OCI-LY7 (cell line): ENCODE measurements around the gene TMEM178B. TPM values are rescaled to one million over a fixed set of nuclear protein-coding genes. Genes with fewer than 3 reads are reported as not detected.

Experiments
- BruUV-seq: library from RNA; stranded (reverse); fragments of 400-500 nt; replicated peaks from 2 replicates; lab custom pipeline; 2021; lab: Mats Ljungman, UMichigan
- CTCF ChIA-PET: fragments of 300-600 bp; sonication (Branson Sonifier 250); formaldehyde crosslinking; loops from one replicate; lab custom pipeline; 2022; ENCODE audit warnings: antibody characterized with exemption; ENCODE audit not compliant: unreplicated experiment; lab: Charles Lee
- POLR2A ChIA-PET: fragments of 300-600 bp; sonication (Branson Sonifier 250); formaldehyde crosslinking; loops from one replicate; lab custom pipeline; 2022; ENCODE audit warnings: antibody characterized with exemption; lab: Charles Lee
- DNase-seq: peaks from one replicate; pipeline ENCODE4 v3.0.0-alpha.2; 2015; ENCODE audit warnings: low spot score
- H2AFZ ChIP-seq: fragments of 200-600 bp; sonication (generic), shearing (Covaris generic); 2 replicates; pipeline ENCODE4 v1.6.1; 2014; ENCODE audit warnings: mild to moderate bottlenecking, antibody characterized with exemption, low read length, moderate library complexity
- H3K27ac ChIP-seq: fragments of 200-600 bp; sonication (generic); 2 replicates; pipeline ENCODE4 v1.5.1; 2014; ENCODE audit warnings: mixed run types, low read depth, mild to moderate bottlenecking, moderate library complexity, low read length, inconsistent platforms; ENCODE audit not compliant: poor library complexity, severe bottlenecking
- H3K36me3 ChIP-seq: fragments of 200-600 bp; sonication (generic); 2 replicates; pipeline ENCODE4 v1.6.1; 2014; ENCODE audit warnings: mild to moderate bottlenecking, antibody characterized with exemption, low read length, moderate library complexity, mixed read lengths; ENCODE audit not compliant: insufficient read depth
- H3K4me1 ChIP-seq: fragments of 200-600 bp; sonication (generic); 2 replicates; pipeline ENCODE4 v1.5.1; 2014; ENCODE audit warnings: mild to moderate bottlenecking, low read length; ENCODE audit not compliant: insufficient read depth, poor library complexity, severe bottlenecking
- H3K4me2 ChIP-seq: fragments of 200-600 bp; sonication (generic); 2 replicates; pipeline ENCODE4 v1.6.1; 2014; ENCODE audit warnings: mild to moderate bottlenecking, low read length
- H3K4me3 ChIP-seq: fragments of 200-600 bp; sonication (generic); 2 replicates; pipeline ENCODE4 v1.5.1; 2014; ENCODE audit warnings: mild to moderate bottlenecking, low read depth, low read length; ENCODE audit not compliant: poor library complexity, severe bottlenecking
- H3K79me2 ChIP-seq: fragments of 200-600 bp; sonication (generic); 2 replicates; pipeline ENCODE4 v1.6.1; 2016; ENCODE audit warnings: low read depth, mild to moderate bottlenecking, low read length, moderate library complexity, mixed read lengths; ENCODE audit not compliant: insufficient read depth
- H3K9me2 ChIP-seq: fragments of 200-600 bp; sonication (generic); 2 replicates; pipeline ENCODE4 v1.6.1; 2016; ENCODE audit warnings: mild to moderate bottlenecking, low read length, mixed read lengths; ENCODE audit not compliant: insufficient read depth
- H3K9me3 ChIP-seq: fragments of 200-600 bp; sonication (generic); 2 replicates; pipeline ENCODE4 v1.6.1; 2014; ENCODE audit warnings: mild to moderate bottlenecking, mixed run types, low read length, mixed read lengths
- H4K20me1 ChIP-seq: fragments of 200-600 bp; sonication (generic); 2 replicates; pipeline ENCODE4 v1.6.1; 2014; ENCODE audit warnings: mild to moderate bottlenecking, antibody characterized with exemption, low read length, moderate library complexity, mixed read lengths; ENCODE audit not compliant: insufficient read depth
- CTCF ChIP-seq: fragments of 200-600 bp; sonication (generic); conservative IDR thresholded peaks from 2 replicates; pipeline ENCODE4 v1.5.1; 2014; ENCODE audit warnings: mild to moderate bottlenecking, antibody characterized with exemption, low read length, moderate library complexity, mixed read lengths
- EZH2phosphoT487 ChIP-seq: fragments of 200-600 bp; sonication (generic); IDR thresholded peaks from 2 replicates; pipeline ENCODE4 v1.6.1; 2018; ENCODE audit warnings: low read depth, borderline replicate concordance, mild to moderate bottlenecking, mixed run types, antibody characterized with exemption, low read length, moderate library complexity, mixed read lengths
- intact Hi-C: fragments of 100-400 bp; cut with micrococcal nuclease; formaldehyde crosslinking; loops from one replicate; pipeline ENCODE4 v1.10.0; 2022; ENCODE audit not compliant: unreplicated experiment
- total RNA-seq, 2 experiments: library from RNA; depleted of rRNA in 1 of 2; stranded (reverse); fragments of >200 nt in 1 of 2; shearing (Covaris generic) in 1 of 2; gene quantifications; 2 replicates each; pipeline ENCODE4 v1.2.3, GENCODE V29; 2014 to 2022

The TMEM178B gene
- total RNA-seq, 2 experiments from 2014 or later = not detected

- ChIA-PET POLR2A (no interaction called here), CTCF (no interaction called here)
- Histone ChIP-seq H3K4me3 (no peak overlapping the region), H3K9me3 (no peaks in the 10 kb centered on the region), H3K79me2 (no peaks in the 10 kb centered on the region), H3K4me1 (no peaks in the 10 kb centered on the region), H3K27ac (no peak overlapping the region), H3K4me2 (no peak overlapping the region), H2AFZ (no peak overlapping the region), H3K9me2 (no peaks in the 10 kb centered on the region), H4K20me1 (no peaks in the 10 kb centered on the region), H3K36me3 (no peaks in the 10 kb centered on the region)
- DNase-seq = no peak
- TF ChIP-seq CTCF (no peak), EZH2phosphoT487 (no peak)
- no TSS peak for BruUV-seq
- intact Hi-C loops = loop anchor here (10.0 kb wide), 1 partner anchor 317 kb away; no protein-coding TSS in a partner anchor
These were observed 144.1 kb downstream of the TMEM178B start for GRCh38 chr7:141217938-141218337.

GRCh38 chr7:141218941-141219340 is 145.1 kb downstream of the TMEM178B start:
- no peak for DNase-seq
- Histone ChIP-seq H3K9me2 (no peaks in the 10 kb centered on the region), H3K79me2 (no peaks in the 10 kb centered on the region), H4K20me1 (no peaks in the 10 kb centered on the region), H3K9me3 (no peaks in the 10 kb centered on the region), H3K36me3 (no peaks in the 10 kb centered on the region), H2AFZ (no peak overlapping the region), H3K4me2 (no peak overlapping the region), H3K27ac (no peak overlapping the region), H3K4me3 (no peak overlapping the region), H3K4me1 (no peaks in the 10 kb centered on the region)
- CTCF ChIA-PET = no interaction called here
- BruUV-seq = no TSS peak
- TF ChIP-seq EZH2phosphoT487 (no peak), CTCF (no peak)
- intact Hi-C loops = loop anchor here (10.0 kb wide), 1 partner anchor 316 kb away; no protein-coding TSS in a partner anchor
- POLR2A ChIA-PET = no interaction called here

- Histone ChIP-seq H3K9me3 (no peaks in the 10 kb centered on the region), H3K79me2 (no peaks in the 10 kb centered on the region), H2AFZ (no peak overlapping the region), H3K9me2 (no peaks in the 10 kb centered on the region), H3K36me3 (no peaks in the 10 kb centered on the region), H3K4me2 (no peak overlapping the region), H4K20me1 (no peaks in the 10 kb centered on the region), H3K4me1 (peaks cover under 1% of the 10 kb centered on the region), H3K27ac (no peak overlapping the region), H3K4me3 (no peak overlapping the region)
- intact Hi-C loops = no loop called here
- POLR2A ChIA-PET = interaction anchor here (0.7 kb wide), 2 partner anchors 260 to 911 kb away, joined by 3 to 4 read pairs; no protein-coding TSS in a partner anchor
- CTCF ChIA-PET = no interaction called here
- peak; percentile 10 for DNase-seq
- TF ChIP-seq CTCF (peak; percentile 63), EZH2phosphoT487 (no peak)
- BruUV-seq = no TSS peak
These were observed 146.5 kb downstream of the TMEM178B start for GRCh38 chr7:141220263-141220880.
